BE2C (cell line): ENCODE data around the gene TMEM184A.

Source experiments
- DNase-seq: peaks from one replicate; pipeline ENCODE4 v3.0.0-alpha.2; 2020
- H3K27me3 ChIP-seq: fragments of 250-450 bp; sonication (Bioruptor Pico); 2 replicates; pipeline ENCODE4 v1.5.1; 2020; ENCODE audit warnings: mild to moderate bottlenecking
- H3K36me3 ChIP-seq: fragments of 250-450 bp; sonication (Bioruptor Pico); 2 replicates; pipeline ENCODE4 v1.5.1; 2020; ENCODE audit warnings: mild to moderate bottlenecking
- H3K4me1 ChIP-seq: fragments of 250-450 bp; sonication (Bioruptor Pico); 2 replicates; pipeline ENCODE4 v1.5.1; 2020
- H3K4me3 ChIP-seq: 2 replicates; pipeline ENCODE4 v1.5.1; 2011; ENCODE audit warnings: low read depth, low read length
- H3K9me3 ChIP-seq: fragments of 250-450 bp; sonication (Bioruptor Pico); 2 replicates; pipeline ENCODE4 v1.5.1; 2020
- TF ChIP-seq, protein P1 (sequence below): IDR thresholded peaks from 2 replicates; pipeline ENCODE4 v1.5.1; 2012; ENCODE audit warnings: mild to moderate bottlenecking, low read depth, low read length

The TMEM184A gene

DNA sequence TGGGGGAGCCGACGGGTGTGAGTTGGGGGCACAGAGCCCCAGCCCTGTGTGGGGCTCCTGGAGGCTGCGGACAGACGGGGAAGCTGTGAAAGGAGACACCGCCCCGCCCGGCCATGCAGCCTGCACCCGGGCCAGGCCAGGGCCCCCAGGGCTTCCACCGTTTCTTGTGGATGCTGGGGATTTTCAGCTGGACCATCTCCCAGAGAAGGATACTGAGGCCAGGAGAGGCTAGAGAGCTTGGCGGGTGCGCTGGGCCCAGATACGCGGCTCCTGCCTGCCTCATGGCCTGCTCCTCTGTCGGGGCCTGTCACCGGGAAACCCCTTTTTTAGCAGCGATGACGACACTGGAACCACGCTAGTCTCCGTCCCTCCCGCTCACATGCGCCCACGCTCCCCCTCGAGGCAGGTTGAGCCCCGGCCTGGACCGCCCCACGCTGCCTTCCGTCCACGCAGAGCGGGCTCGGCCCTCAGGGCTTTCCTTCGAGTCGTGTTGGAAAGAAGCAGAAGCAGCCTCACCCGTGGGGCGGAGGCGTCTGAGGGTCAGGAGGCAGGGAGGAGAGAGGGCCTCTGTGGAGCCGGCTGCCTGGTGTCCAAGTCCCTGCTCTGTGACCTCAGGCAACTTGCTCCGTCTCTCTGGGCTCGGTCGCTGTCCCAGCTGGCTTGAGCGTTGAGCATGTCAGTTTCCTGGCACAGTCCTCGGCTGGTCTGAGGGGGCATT is 11.7 kb downstream of the TMEM184A start:
- no peaks in the 10 kb centered on the region for H3K9me3 ChIP-seq
- peaks cover 15% of the 10 kb centered on the region for H3K27me3 ChIP-seq
- peaks cover 11% of the 10 kb centered on the region for H3K4me1 ChIP-seq
- TF ChIP-seq, protein P1, sequence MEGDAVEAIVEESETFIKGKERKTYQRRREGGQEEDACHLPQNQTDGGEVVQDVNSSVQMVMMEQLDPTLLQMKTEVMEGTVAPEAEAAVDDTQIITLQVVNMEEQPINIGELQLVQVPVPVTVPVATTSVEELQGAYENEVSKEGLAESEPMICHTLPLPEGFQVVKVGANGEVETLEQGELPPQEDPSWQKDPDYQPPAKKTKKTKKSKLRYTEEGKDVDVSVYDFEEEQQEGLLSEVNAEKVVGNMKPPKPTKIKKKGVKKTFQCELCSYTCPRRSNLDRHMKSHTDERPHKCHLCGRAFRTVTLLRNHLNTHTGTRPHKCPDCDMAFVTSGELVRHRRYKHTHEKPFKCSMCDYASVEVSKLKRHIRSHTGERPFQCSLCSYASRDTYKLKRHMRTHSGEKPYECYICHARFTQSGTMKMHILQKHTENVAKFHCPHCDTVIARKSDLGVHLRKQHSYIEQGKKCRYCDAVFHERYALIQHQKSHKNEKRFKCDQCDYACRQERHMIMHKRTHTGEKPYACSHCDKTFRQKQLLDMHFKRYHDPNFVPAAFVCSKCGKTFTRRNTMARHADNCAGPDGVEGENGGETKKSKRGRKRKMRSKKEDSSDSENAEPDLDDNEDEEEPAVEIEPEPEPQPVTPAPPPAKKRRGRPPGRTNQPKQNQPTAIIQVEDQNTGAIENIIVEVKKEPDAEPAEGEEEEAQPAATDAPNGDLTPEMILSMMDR: no peak
- H3K36me3 ChIP-seq: no peaks in the 10 kb centered on the region
- no peak overlapping the region for H3K4me3 ChIP-seq
- peak; percentile 7 for DNase-seq

DNA sequence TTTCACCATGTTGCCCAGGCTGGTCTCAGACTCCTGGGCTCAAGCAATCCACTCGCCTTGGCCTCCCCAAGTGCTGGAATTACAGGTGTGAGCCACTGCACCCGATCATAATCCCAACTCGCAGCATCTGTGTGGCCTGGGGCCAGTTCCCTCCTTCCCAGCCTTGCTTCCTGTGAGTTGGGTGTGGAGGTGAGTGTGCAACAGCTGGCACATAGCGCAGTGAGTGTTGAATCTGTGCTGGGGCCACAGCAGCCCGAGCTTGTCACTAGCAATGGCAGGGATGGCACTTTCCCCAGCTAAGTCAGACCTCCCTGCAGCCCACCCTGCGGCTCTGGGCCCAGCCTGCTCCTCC is 12.2 kb downstream of the TMEM184A start:
- Histone ChIP-seq H3K9me3 (no peaks in the 10 kb centered on the region), H3K4me3 (no peak overlapping the region), H3K4me1 (peaks cover 12% of the 10 kb centered on the region), H3K36me3 (no peaks in the 10 kb centered on the region), H3K27me3 (peaks cover 17% of the 10 kb centered on the region)
- TF ChIP-seq, protein P1: no peak
- no peak for DNase-seq

DNA sequence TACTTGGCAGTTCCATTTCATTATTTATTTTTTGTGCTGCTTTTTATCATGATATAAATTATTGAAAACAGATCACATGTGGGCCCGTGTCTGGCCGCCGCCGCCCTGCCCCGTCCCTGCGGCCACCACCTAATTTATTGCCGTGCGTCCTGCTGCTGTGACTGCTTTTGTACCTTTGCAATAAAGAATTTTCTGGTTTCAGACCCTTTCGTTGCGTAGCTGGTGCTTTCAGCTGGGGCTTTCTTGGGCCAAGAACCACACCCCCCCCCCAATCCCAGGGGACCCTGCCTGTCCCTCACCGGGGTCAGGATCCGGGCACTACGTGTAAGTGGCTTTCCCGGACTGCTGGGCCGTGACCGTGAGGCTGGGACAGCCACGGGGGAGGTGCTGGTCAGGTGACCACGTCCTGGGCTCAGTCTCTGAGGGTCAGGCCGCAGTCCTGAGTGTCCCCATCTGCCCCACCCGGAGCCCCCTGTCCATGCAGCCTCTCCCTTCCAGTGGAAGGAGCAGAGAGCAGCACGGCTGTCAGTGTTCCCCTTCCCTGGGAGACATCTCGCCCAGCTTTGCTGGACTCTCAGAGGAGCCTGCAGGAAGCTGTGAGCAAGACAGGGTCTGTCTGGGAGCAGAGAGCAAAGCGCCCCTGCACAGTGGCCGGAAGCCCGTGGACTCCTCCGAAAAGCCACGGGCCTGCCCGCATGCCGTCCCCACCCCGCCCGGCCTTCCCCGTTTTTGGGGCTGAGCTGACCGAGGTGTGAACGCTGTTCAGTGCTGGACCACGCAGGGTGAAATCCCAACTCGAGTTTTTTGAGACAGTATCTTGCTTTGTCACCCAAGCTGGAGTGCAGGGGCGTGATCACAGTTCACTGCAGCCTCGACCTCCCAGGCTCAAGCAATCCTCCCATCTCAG is 12.9 kb downstream of the TMEM184A start:
- TF ChIP-seq, protein P1: no peak
- Histone ChIP-seq H3K4me3 (no peak overlapping the region), H3K9me3 (no peaks in the 10 kb centered on the region), H3K36me3 (no peaks in the 10 kb centered on the region), H3K4me1 (peaks cover 17% of the 10 kb centered on the region), H3K27me3 (peaks cover 23% of the 10 kb centered on the region)
- peak; percentile 52 for DNase-seq

DNA sequence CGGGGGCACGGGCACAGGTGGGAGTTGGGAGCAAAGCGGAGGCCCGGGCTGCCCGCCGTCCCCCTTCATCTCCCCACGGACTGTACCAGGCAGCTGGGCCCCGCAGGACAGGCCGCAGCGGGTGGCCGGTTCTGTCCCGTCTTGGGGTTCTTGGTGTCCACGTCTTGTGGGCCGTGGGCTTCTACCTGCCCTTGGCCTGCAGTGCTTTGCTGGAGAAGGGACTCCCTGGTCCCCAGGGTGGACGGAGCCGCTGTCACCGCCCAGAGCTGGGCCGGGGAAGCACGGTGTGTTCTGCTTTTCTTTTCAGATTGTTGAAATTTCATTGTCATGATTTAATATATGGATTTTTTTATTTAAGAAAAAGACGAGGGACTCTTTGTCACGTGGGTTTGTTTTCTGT is 13.7 kb downstream of the TMEM184A start:
- no peaks in the 10 kb centered on the region for H3K36me3 ChIP-seq
- no peaks in the 10 kb centered on the region for H3K9me3 ChIP-seq
- TF ChIP-seq, protein P1: no peak
- H3K4me1 ChIP-seq: peaks cover 23% of the 10 kb centered on the region
- H3K27me3 ChIP-seq: peaks cover 31% of the 10 kb centered on the region
- H3K4me3 ChIP-seq: no peak overlapping the region
- peak; percentile 8 for DNase-seq

DNA sequence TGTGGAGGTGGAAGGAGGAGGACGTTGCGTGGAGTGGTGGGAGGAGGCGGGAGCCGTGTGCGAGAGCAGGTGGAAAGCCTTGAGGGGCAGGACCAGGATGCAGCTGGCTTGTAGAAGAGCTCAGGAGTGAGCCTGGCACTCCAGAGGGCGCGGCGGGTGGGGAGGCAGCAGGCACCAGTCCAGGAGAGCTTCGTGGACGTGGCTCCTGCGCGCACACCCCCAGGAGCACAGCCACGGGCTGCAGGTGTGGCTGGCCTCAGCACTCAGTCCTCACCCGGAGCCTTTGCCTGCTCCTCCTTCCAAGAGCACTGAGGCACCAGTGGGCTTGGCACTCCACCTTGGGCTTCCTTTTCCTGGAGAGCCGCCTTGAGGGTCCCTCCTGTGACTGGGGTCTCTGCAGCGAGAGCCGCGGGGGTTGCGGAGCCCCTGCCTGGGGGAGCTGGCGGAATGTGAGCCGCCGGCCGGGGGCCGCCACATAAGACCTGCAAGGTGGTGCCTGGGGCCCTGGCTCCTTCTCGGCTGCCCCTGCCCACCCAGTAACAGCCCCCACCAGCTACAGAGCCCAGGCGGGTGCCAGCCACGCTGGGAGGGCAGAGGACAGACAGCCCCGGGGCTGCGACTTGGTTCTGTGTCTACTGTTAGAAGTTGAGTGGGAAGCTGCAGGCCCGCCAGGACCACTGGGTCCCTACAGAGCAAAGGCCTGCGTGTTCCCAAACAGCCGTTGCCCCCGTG is 14.4 kb downstream of the TMEM184A start:
- peak; percentile 7 for DNase-seq
- no peaks in the 10 kb centered on the region for H3K36me3 ChIP-seq
- no peak overlapping the region for H3K4me3 ChIP-seq
- no peaks in the 10 kb centered on the region for H3K9me3 ChIP-seq
- TF ChIP-seq, protein P1: no peak
- H3K27me3 ChIP-seq: peaks cover 38% of the 10 kb centered on the region
- peaks cover 24% of the 10 kb centered on the region for H3K4me1 ChIP-seq
